ENCODE data around the gene SLC7A4. TPM values are rescaled to one million over a fixed set of nuclear protein-coding genes. Genes with fewer than 3 reads are reported as not detected.

SLC7A4 gene
- total RNA-seq, 1 donor from 2014 or later, result not detected

DNA sequence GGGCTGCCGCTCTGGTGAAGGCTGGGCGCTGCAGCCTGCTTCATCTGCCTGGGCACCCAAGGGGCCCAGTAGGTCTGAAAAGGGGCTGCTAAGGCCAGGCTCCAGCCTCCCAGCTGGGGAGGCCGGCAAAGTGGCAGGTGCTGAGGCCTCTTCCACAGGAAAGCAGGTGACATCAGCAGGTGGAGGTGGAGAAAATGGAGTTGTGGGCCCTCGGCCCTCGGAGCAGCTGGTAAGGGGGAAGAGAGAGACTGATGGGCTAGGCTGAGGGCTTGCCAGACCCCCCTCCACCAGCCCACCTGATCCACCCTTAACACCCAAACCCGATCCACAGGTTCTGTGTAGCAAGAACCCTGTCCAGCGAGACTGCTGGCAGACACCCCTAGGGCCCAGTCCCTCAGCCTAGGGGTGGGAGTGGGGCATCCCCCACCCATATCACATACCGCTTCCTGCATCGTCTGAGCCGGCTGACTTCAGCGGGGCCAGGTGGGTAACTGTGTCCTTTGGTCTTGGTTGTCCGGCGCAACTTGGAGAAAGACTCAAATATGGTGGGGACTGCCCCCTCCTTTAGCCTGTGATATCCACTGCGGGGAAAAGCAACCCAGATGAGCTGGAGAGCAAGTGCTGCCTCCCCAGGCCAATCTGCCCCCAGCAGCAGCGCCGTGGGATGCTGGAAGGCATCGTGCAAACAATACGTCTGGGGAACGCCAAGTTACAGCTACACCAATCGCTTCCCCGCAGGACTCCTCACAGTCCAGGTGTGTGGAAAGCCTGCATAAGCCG is 32.0 kb downstream of the SLC7A4 start:
- DNase-seq (ENCODE audit: low read depth, low spot score), result no peak

GRCh38 chr22:20999350-21000206 is 32.8 kb downstream of the SLC7A4 start:
- DNase-seq (ENCODE audit: low read depth, low spot score), result no peak

- DNase-seq (ENCODE audit: low read depth, low spot score), result no peak
Observed at GRCh38 chr22:20998411-20999336, 33.7 kb downstream of the SLC7A4 start.

- DNase-seq (ENCODE audit: low read depth, low spot score), result no peak
Observed at GRCh38 chr22:20997536-20998257, 34.7 kb downstream of the SLC7A4 start.

DNA sequence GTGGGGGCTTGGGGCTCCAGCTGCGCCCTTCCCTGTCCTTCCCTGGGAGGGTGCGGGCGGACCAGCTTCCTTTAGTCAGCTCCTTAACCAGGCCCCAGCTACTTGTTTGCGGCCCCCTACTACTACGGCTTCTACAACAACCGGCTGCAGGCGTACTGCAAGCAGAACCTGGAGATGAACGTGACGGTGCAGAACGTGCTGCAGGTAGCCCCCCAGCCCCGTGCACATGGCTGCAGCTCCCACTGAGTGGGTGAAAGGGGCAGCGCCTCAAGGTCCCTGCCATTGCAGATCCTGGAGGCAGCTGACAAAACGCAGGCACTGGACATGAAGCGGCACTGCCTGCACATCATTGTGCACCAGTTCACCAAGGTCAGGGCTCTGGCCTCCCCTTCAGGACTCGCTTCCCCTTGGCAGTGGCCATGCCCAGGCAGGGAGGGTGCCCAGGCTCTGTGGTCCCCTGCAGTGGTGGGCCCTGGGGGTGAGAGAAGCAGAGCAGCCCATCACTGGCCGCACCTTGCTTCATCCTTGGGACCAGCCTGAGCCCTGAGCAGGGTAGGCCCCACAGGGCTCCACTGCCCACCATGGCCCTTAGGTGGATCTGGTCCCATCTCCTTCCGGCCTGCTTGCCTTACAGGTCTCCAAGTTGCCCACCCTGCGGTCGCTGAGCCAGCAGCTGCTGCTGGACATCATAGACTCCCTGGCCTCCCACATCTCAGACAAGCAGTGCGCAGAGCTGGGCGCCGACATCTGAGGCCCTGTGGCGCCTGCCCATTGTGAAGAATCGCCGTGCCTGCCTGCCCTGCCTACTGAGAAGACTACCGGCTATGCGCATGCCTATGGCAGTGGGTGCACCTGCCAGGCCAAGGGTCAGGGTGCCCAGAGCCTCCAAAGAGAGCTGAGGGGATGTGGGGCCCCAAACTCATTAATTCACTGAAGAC is 35.5 kb downstream of the SLC7A4 start:
- DNase-seq (ENCODE audit: low read depth, low spot score), result no peak

DNA sequence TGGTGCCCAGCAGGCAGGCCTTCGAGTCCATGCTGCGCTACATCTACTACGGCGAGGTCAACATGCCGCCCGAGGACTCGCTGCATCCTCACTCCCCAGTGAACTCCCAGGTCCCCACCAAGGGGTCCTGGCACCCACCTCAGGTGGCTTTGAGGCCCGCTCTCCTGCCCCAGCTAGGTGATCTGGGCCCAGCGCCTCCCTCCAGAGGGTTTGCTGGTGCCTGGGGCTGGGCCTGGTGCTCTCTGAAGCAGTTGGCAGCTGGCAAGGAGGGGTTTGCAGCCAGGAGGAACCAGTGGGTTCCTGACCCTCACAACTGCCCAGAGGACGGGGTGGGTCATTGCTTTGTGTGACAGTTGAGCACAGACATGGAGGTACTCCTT is 36.3 kb downstream of the SLC7A4 start:
- DNase-seq (ENCODE audit: low read depth, low spot score), result no peak

DNA sequence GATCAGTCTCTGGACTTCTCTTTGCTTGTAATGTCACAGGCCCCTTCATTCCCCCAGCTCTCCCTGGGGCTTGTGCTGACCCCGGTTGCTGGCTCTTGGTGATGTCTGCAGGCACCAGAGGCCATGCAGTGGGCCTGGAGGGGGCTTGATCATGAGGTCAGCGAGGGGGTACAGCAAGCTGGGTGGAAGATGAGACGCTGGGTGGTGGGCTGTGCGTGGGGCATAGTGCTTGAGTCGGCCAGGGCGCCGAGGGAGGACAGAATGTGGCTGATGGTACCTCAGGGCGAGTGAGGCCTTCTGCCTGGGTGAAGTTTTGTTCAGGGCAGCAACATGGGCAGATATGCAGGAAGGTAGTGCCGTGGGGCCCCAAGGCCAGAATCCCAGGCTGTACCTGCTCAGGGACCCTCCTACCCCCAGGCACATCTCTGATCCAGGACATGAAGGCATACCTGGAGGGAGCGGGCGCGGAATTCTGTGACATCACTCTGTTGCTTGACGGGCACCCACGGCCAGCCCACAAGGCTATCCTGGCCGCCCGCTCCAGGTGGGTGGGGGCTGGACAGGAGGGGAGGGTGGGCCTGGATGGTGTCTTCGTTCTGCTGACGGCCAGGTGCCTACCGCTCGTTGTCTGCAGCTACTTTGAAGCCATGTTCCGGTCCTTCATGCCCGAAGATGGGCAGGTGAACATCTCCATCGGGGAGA is 36.9 kb downstream of the SLC7A4 start:
- no peak for DNase-seq (ENCODE audit: low read depth, low spot score)

- no peak for DNase-seq (ENCODE audit: low read depth, low spot score)
Observed at GRCh38 chr22:20994902-20995241, 37.5 kb downstream of the SLC7A4 start.

- no peak for DNase-seq (ENCODE audit: low read depth, low spot score)
Observed at GRCh38 chr22:20994128-20994901, 38.0 kb downstream of the SLC7A4 start.

DNA sequence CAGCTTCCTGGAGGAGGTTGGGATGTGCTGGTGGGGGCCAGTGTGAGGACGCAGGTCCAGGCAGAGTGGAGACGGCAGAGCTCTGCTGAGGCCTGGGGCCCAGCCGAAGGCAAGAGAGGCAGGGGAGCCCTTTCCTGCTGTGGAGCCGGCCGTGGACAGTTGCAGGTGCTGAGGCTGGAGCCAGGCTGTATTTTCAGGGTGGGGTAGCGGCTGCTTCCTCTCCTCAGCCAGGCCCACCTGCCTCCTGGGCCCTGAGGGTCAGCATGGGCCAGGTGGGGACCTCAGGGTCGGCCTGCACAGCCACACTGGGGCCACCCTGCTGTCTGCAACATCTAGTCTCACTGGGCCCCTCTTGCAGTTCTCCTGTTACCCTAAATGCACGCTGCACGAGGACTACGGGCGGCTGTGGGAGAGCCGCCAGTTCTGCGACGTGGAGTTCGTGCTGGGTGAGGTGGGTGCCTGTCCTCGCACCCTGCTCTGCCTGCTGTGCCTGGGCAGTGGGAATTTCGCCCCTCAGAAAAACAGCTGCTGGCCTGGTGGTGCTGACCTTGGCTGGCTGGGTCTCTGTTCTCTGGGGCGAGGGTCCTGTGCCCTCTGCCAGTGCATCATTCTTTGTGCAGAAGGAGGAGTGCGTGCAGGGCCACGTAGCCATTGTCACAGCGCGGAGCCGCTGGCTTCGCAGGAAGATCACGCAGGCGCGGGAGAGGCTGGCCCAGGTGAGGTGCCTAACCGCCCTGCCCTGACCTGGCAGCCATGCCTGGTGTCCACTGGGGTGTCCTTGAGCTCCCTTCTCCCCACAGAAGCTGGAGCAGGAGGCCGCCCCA is 38.8 kb downstream of the SLC7A4 start:
- no peak for DNase-seq (ENCODE audit: low read depth, low spot score)

DNA sequence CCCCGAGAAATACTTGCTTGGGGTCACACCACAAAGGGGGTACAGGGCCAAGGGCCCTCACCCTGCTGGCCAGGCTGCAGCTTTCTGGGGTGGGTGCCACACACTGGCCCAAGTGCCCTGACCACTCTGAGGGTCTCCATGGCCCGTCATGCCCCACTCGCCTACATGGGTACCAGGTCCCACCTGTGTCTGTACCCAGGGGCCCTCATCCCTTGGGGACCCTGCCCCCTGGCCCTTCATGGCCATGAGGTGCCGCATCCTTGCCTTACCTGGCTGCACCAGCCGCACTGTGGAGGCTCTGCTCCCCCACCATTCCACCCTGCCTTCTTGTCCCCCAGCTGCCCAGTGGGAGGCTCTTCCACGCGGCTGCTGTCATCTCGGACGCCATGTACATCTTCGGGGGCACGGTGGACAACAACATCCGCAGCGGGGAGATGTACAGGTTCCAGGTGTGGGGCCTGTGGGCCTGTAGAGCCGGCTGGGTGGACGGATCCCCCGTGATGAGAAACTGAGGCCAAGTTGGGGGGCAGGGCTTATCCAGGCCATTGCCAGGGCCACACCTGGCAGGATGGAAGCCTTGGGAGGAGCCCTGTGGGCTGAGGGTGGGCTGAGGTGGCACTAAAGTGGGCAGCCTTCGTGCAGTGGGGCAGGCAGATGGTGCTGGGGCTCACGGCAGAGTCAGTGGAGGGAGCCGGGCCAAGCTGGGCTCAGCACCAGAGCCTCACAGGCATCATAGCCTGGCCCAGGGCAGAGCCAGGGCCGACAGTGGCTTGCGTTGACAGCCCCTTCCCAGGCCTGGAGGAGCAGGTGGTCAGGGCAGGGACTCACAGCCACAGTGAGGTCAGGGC is 39.7 kb downstream of the SLC7A4 start:
- no peak for DNase-seq (ENCODE audit: low read depth, low spot score)

GRCh38 chr22:20992056-20992442 is 40.3 kb downstream of the SLC7A4 start:
- DNase-seq (ENCODE audit: low read depth, low spot score), result no peak

GRCh38 chr22:20991252-20992055 is 40.9 kb downstream of the SLC7A4 start:
- no peak for DNase-seq (ENCODE audit: low read depth, low spot score)

- no peak for DNase-seq (ENCODE audit: low read depth, low spot score)
Observed at GRCh38 chr22:20990184-20991180, 41.9 kb downstream of the SLC7A4 start.
